GM21529 (cell line): ENCODE measurements around the gene RRP9.
"Not testable (repeated sequence)": the region's sequence is repeated elsewhere in the genome, so short reads cannot be mapped to it uniquely, and the experiment has no call there.

Experiments
- ATAC-seq: cut with Tn5 transposase; IDR thresholded peaks from one replicate; pipeline ENCODE4 v1.9.1; 2021; ENCODE audit not compliant: unreplicated experiment

Gene RRP9, protein sequence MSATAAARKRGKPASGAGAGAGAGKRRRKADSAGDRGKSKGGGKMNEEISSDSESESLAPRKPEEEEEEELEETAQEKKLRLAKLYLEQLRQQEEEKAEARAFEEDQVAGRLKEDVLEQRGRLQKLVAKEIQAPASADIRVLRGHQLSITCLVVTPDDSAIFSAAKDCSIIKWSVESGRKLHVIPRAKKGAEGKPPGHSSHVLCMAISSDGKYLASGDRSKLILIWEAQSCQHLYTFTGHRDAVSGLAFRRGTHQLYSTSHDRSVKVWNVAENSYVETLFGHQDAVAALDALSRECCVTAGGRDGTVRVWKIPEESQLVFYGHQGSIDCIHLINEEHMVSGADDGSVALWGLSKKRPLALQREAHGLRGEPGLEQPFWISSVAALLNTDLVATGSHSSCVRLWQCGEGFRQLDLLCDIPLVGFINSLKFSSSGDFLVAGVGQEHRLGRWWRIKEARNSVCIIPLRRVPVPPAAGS

DNA sequence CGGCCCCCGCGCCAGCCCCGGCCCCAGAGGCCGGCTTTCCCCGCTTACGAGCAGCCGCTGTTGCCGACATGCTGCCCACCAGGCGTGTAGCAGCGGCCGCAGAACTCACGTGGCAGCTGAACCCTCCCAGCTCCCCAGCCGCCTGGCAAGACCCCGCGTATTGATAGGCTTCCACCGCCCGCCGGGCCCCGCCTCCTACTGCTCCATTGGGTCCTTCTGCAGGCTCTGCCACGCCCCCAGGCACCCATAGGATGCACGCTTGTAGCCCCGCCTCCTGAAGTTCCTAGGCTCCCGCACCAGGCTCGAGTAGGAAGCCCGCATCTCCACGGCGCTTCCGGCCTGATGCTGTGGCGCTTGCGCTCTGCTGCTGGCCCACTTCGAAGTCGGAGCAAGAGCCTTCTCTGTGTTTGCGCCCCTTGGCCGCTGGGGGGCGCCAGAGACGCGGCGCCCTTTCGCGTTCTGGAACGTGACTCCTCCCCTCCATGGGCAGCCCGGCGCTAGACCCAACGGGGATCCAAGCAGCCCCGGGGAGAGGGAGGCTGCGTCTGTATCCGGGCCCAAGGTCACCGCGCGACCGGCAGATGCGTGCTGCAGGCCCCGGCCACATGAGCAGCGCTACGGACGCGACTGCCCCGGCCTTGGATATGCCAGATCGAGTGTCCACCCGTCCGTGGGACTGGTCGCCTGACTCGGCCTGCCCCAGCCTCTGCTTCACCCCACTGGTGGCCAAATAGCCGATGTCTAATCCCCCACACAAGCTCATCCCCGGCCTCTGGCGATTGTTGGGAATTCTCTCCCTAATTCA, at the start of gene RRP9, which contains the start of gene PARP3:
RRP9 (minus strand) TSS at position 107 of the 805 bp plus-strand sequence; CDS start at position 70, 37 bp downstream.
PARP3 (plus strand) TSS at position 566 of the 805 bp plus-strand sequence. CDS start 993 bp downstream, outside the sequence.
- peak; percentile 90 for ATAC-seq

DNA sequence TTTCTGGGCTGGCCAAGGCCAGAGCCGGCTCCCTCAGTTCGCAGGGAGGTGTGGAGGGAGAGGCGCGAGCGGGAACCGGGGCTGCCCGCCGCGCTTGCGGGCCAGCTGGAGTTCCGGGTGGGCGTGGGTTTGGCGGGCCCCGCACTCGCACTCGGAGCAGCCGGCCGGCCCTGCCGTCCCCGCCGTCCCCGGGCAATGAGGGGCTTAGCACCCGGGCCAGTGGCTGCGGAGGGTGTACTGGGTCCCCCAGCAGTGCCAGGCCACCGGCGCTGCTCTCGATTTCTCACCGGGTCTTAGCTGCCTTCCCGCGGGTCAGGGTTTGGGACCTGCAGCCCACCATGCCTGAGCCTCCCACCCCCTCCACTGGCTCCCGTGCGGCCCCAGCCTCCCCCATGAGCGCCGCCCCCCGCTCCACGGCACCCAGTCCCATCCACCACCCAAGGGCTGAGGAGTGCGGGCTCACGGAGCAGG, 48.8 kb upstream of the RRP9 start:
- not testable (repeated sequence) for ATAC-seq

DNA sequence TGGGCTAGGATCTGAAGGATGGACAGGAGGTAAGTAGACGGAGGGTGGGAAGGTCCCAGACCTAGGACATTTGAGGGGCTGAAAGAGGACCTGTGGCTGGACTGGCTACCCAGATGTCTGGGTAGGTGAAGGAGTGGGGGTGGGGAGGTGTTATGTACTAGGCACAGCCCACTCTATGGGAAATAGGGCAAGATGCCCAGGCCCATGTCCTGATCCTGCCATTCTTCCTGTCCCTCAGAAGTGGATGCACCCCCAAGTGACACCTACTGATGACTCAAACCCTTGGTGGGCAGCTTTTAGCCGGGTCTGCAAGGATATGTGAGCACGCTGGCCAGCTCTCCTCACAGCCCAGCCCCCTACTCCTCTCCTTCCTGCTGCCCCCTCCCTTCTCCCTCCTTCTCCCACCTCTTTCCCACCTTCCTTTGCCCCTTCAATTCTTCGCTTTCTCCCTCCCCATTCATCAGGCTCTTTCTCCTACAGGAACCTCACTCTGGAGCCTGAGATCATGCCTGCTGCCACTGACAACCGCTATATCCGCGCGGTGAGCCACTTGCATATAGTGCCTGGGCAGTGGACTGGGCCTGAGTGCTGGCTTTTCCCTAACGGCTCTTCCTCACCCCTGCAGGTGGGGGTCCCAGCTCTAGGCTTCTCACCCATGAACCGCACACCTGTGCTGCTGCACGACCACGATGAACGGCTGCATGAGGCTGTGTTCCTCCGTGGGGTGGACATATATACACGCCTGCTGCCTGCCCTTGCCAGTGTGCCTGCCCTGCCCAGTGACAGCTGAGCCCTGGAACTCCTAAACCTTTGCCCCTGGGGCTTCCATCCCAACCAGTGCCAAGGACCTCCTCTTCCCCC, 46.8 kb upstream of the RRP9 start:
- ATAC-seq = no peak

DNA sequence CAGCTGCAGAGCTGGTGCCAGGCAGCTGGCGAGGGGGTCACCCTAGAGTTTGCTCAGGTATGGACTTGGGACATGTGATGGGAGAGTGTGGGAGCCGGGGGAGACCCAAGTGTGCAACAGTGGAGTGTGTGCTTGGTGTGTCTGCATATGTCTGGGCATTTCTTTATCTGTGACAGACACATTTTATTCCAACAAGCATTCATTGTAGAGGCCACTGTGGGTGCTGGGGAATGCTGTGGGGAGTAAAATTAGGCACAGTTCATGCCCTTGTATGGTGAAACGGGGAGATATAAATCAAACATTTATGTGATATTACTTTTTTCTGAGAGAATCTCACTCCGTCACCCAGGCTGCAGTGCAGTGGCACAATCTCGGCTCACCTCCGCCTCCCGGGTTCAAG, 45.9 kb upstream of the RRP9 start:
- ATAC-seq = no peak

DNA sequence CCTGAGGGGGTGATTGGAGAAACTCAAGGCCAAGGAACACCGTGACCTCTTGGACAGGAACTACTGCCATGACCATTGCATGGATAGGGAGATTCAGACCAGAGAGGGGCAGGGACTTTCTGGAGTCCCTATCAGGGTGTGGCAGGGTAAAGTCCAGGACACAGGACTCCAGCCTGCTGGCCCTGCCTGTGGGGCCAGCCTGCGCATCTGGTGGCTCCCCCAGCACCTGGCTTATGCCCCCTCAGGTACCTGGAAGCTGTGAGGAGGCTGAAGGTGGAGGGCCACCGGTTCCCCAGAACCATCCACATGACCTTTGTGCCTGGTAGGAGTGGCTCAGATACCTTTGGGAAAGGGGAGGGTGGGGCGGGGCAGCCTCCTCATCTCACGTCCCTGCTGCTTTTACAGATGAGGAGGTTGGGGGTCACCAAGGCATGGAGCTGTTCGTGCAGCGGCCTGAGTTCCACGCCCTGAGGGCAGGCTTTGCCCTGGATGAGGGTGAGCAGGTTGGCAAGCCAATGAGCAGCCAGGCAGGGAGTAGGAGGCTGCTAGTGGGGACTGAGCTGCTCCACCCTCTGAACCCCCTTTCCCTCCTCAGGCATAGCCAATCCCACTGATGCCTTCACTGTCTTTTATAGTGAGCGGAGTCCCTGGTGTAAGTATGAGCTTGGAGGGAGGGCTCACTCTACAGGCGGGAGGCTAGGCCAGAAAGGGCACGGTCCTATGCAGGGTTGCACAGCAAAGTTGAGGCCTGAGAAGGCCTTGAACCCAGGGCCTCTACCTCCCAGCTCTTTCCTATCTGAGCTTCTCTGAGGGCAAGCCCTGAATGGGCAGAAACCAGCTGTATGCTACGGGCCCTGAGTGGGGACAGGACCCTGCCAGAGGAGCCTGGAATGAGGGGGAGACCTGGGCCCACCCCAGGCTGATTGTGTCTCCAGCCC, 44.6 kb upstream of the RRP9 start:
- ATAC-seq = no peak

DNA sequence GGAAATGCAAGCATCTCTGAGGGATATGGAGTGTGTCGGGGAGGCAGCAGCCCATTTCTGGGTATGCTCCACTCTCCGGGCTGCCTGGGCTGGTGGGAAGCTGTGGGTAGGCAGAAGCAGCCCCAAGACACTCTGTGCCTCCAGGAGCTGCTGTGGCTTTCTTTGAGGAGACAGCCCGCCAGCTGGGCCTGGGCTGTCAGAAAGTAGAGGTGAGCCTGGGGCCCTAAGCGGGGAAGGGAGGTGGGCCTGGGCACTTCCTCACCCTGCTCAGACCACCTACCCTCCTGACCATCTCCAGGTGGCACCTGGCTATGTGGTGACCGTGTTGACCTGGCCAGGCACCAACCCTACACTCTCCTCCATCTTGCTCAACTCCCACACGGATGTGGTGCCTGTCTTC, 43.4 kb upstream of the RRP9 start:
- ATAC-seq = no peak

DNA sequence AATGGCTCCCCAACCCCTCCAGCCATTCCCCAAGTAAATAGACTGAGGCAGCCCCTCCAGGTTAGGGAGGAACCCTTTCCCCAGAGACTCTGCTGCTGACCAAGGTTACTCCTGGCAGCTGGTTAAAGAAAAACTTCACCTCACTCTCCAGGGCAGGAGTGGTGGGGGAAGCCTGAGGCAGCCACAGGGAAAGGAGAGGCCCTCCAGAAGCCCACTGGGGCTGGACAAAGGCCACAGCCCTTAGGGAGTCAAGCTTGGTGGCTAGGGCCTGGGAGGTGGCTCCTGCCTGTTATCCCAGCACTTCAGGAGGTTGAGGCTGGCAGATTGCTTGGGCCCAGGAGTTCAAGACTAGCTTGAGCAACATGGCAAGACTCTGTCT, 42.6 kb upstream of the RRP9 start:
- no peak for ATAC-seq

DNA sequence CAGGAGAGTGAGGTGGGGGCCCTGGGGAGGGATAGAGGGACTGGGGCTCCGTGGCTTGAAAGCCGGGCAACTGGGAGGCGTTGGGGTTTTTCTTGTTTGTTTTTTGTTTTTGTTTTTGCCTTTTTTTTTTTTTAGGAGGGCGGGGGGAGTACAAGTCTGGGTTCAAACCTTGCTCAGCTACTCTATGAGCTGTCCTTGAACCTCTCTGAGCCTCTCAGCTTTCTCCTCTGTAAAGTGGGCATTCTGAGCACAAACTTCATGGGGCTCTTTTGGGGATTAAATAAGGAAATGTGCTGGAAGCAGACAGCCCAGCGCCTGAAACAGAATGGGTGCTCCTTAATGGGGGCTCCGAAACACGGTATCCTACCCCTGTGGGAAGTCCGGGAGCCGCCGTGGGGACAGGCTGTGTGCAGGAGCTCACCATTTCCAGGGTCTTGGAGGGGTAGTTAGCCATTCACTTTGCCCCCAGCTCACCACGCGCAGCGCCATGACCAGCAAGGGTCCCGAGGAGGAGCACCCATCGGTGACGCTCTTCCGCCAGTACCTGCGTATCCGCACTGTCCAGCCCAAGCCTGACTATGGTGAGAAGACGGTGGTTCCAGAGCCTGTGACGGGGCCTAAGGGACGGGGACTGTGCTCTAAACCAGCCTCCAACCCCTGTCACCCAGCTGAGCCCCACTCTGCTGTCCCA, 42.0 kb upstream of the RRP9 start:
- no peak for ATAC-seq

DNA sequence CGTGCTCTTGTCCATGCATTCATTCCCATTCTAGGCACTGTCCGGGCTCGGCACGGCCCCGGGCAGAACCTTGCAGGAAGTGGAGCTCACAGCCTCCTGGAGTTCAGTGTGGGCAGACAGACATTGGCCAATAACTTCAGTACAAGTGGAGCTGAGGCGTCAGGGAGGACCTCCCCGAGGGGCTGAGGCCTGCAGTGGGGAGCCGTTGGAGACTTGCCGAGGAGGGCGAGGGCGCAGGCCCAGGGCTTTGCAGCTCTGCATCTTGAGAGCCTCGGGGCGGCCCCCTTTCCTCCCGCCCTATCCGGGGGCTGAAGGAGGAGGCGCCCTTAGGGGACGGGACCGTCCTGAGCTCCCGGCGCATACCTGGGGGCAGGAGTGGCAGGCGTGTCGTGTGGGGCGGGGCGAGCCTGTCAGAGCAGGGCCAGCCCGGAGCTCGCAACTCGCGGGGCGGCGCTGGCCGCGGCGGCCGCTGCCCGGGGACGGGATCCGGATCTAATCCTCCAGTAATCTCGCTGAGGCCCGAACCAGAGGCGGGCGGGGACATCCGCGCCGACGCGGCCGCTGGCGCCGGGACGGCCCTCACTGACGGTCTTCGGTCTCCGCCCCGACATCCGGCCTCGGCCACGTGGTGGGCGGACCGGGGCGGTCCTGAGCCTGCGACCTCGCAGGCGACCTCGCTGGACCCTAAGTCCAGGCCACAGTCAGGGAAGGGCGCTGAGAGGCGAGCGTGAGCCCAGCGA, 41.3 kb upstream of the RRP9 start, which contains the start of gene ACY1:
ACY1 (plus strand) TSS at position 698 of the 740 bp plus-strand sequence. CDS start 530 bp downstream, outside the sequence.
- ATAC-seq = peak; percentile 70

DNA sequence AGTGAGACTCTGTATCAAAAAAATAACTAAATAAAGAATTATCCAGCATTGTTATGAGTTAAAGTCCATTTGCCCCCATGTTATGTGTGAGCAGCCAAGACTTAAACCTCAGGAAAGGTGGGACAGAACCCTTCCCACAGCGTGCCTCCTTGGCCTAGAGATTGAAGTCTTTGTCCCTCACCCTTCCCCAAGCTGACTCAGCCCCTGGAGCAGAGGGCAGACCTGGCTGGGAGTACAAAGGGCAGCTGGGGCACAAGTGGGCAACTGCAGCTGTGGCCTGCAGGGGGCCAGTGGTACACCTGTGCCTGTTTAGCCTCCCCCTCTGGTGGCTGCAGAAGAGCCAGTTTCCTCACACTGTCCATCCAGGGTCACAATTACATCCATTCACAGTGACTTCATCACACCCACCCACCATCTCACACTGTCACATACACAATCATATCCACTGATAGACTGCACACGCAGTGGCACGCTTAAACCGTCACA, 40.7 kb upstream of the RRP9 start:
- peak; percentile 45 for ATAC-seq

DNA sequence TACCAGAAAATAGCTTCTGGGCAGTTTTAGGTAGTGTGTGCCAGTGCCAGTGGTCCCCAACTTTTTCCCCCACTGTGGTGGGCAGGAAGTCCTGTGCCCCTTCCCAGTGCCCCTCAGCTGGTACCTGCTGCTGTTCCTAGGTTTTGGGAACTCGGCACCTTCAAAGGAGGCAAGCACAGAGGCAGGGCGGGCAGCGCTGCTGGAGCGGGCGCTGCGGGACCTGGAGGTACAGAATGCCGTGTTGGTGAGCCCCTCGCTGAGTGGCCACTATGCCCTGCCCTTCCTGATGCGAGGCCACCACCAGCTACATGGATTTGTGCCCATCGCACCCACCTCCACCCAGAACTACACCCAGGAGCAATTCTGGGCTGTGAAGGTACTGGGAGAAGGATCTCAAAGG, 38.5 kb upstream of the RRP9 start:
- no peak for ATAC-seq

DNA sequence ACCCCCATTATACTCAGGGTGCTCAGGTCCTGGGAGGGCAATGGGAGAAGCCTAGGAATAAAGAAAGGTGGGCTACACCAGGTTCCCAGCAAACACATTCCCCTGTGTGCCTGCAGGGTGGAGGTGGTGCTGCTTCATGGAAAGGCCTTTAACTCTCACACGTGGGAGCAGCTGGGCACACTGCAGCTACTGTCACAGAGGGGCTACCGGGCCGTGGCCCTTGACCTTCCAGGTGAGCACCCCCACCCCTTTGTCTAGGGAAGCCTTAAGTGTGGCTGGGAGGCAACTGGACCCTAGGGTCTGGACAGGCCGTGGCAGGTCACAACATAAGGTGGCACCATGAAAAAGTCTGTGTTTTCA, 36.4 kb upstream of the RRP9 start:
- ATAC-seq = no peak

DNA sequence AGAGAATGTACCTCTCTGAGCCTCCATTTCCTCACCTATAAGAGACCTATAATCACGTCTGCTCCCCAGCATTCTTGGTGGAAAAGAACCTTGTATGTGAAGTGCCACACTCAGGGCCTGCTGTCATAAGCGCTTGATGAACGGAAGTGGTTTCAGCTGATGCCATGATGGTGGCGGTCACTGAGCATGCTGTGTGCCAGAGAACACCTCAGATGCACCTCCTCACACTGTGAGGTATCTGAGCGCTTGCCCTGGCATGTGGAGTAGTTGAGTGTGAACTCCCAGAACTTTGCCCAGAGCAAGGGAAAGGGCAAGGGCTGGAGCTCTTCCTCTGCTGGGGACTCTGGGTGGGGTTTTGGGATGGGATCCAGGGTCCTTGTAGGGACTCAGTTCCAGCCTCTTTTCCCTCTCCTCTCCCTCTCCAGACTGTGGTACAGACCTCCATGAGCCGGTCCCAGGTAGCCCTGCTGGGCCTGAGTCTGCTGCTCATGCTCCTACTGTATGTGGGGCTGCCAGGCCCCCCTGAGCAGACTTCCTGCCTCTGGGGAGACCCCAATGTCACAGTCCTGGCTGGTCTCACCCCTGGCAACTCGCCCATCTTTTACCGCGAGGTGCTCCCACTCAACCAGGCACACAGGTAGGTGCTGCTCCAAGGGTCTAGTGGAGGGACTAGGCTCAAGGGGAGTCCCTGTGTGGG, 35.9 kb upstream of the RRP9 start:
- no peak for ATAC-seq

DNA sequence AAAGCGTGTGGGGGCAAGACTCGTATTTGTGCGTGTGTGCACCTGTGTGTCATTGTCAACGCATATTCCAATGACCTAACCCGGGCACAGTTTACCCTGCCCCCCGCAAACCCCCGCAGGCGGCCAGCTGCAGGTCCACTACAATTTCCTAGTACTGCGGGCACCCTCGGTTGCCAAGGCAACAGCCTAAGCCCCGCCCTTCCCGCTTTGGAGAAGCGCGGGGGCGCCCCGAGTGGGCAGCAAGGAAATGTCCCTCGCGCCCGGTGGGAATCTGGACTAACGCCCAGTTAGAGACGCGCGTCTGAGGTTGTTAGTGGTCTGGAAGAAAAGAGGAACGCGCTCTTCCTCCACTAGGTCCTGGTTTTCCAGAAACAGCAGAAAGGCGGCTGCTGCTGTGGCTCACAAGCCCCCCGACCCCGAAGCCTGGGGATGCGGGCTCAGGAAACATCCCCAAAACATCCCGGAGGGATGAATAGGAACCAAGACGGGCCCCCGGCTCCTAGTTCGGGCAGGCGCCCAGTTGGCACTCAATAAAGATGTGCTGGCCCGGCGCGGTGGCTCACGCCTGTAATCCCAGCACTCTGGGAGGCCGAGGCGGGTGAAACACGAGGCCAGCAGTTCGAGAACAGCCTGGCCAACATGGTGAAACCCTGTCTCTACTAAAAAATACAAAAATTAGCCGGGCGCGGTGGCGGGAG, 34.3 kb upstream of the RRP9 start:
- ATAC-seq = no peak

DNA sequence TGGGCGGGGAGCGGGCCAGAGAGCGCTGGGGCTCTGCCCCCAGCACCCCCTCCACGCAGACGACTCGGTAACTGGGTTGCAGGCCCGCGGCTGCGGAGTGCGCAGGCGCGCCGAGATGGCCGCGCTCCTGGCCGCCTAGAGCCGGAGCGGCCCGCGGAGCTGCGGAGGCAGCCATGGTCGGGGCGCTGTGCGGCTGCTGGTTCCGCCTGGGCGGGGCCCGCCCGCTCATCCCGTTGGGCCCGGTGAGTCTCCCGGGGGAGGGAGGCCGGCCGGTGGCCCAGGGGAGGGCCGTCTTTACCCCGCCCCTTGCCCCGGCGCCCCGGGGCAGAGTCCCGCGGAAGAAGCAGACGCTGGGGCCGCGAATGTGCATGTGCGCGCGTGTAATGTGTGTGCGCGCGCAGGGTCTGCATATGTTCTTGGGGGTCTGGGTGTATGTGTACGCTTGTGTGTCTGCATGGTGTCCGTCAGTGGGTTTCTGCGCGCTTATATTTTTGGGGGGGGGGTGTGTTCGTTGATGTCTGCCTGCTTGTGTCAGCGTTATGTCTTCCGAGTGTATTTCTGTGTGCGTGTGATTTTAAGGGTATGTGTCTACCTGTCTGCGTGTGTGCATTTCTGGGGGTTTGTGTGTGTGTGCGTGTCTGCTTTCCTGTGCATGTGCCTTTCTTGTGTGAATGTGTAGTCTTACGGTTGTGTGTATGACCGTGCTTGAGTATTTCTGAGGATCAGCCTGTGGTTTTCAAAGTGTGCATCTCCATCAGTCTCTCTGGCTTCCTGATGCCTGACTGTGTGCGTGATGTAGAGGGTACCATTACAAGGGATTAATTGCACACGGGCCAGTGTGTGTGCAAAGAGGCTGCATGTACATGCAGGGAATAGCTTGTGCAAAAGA, 33.5 kb upstream of the RRP9 start, which contains the start of gene ABHD14A:
ABHD14A (plus strand) TSS at position 102 of the 889 bp plus-strand sequence; CDS start at position 174, 72 bp downstream.
- peak; percentile 56 for ATAC-seq
